OCI-LY7 (cell line): Measurements from ENCODE around the gene GBF1. TPM values are rescaled to one million over a fixed set of nuclear protein-coding genes. Genes with fewer than 3 reads are reported as not detected.

ENCODE experiments used
- BruUV-seq: library from RNA; stranded (reverse); fragments of 400-500 nt; replicated peaks from 2 replicates; lab custom pipeline; 2021; lab: Mats Ljungman, UMichigan
- CTCF ChIA-PET: fragments of 300-600 bp; sonication (Branson Sonifier 250); formaldehyde crosslinking; loops from one replicate; lab custom pipeline; 2022; ENCODE audit warnings: antibody characterized with exemption; ENCODE audit not compliant: unreplicated experiment; lab: Charles Lee
- POLR2A ChIA-PET: fragments of 300-600 bp; sonication (Branson Sonifier 250); formaldehyde crosslinking; loops from one replicate; lab custom pipeline; 2022; ENCODE audit warnings: antibody characterized with exemption; lab: Charles Lee
- DNase-seq: peaks from one replicate; pipeline ENCODE4 v3.0.0-alpha.2; 2015; ENCODE audit warnings: low spot score
- H2AFZ ChIP-seq: fragments of 200-600 bp; sonication (generic), shearing (Covaris generic); 2 replicates; pipeline ENCODE4 v1.6.1; 2014; ENCODE audit warnings: mild to moderate bottlenecking, antibody characterized with exemption, low read length, moderate library complexity
- H3K27ac ChIP-seq: fragments of 200-600 bp; sonication (generic); 2 replicates; pipeline ENCODE4 v1.5.1; 2014; ENCODE audit warnings: mixed run types, low read depth, mild to moderate bottlenecking, moderate library complexity, low read length, inconsistent platforms; ENCODE audit not compliant: poor library complexity, severe bottlenecking
- H3K36me3 ChIP-seq: fragments of 200-600 bp; sonication (generic); 2 replicates; pipeline ENCODE4 v1.6.1; 2014; ENCODE audit warnings: mild to moderate bottlenecking, antibody characterized with exemption, low read length, moderate library complexity, mixed read lengths; ENCODE audit not compliant: insufficient read depth
- H3K4me1 ChIP-seq: fragments of 200-600 bp; sonication (generic); 2 replicates; pipeline ENCODE4 v1.5.1; 2014; ENCODE audit warnings: mild to moderate bottlenecking, low read length; ENCODE audit not compliant: insufficient read depth, poor library complexity, severe bottlenecking
- H3K4me2 ChIP-seq: fragments of 200-600 bp; sonication (generic); 2 replicates; pipeline ENCODE4 v1.6.1; 2014; ENCODE audit warnings: mild to moderate bottlenecking, low read length
- H3K4me3 ChIP-seq: fragments of 200-600 bp; sonication (generic); 2 replicates; pipeline ENCODE4 v1.5.1; 2014; ENCODE audit warnings: mild to moderate bottlenecking, low read depth, low read length; ENCODE audit not compliant: poor library complexity, severe bottlenecking
- H3K79me2 ChIP-seq: fragments of 200-600 bp; sonication (generic); 2 replicates; pipeline ENCODE4 v1.6.1; 2016; ENCODE audit warnings: low read depth, mild to moderate bottlenecking, low read length, moderate library complexity, mixed read lengths; ENCODE audit not compliant: insufficient read depth
- H3K9me2 ChIP-seq: fragments of 200-600 bp; sonication (generic); 2 replicates; pipeline ENCODE4 v1.6.1; 2016; ENCODE audit warnings: mild to moderate bottlenecking, low read length, mixed read lengths; ENCODE audit not compliant: insufficient read depth
- H3K9me3 ChIP-seq: fragments of 200-600 bp; sonication (generic); 2 replicates; pipeline ENCODE4 v1.6.1; 2014; ENCODE audit warnings: mild to moderate bottlenecking, mixed run types, low read length, mixed read lengths
- H4K20me1 ChIP-seq: fragments of 200-600 bp; sonication (generic); 2 replicates; pipeline ENCODE4 v1.6.1; 2014; ENCODE audit warnings: mild to moderate bottlenecking, antibody characterized with exemption, low read length, moderate library complexity, mixed read lengths; ENCODE audit not compliant: insufficient read depth
- CTCF ChIP-seq: fragments of 200-600 bp; sonication (generic); conservative IDR thresholded peaks from 2 replicates; pipeline ENCODE4 v1.5.1; 2014; ENCODE audit warnings: mild to moderate bottlenecking, antibody characterized with exemption, low read length, moderate library complexity, mixed read lengths
- EZH2phosphoT487 ChIP-seq: fragments of 200-600 bp; sonication (generic); IDR thresholded peaks from 2 replicates; pipeline ENCODE4 v1.6.1; 2018; ENCODE audit warnings: low read depth, borderline replicate concordance, mild to moderate bottlenecking, mixed run types, antibody characterized with exemption, low read length, moderate library complexity, mixed read lengths
- intact Hi-C: fragments of 100-400 bp; cut with micrococcal nuclease; formaldehyde crosslinking; loops from one replicate; pipeline ENCODE4 v1.10.0; 2022; ENCODE audit not compliant: unreplicated experiment
- total RNA-seq, 2 experiments: library from RNA; depleted of rRNA in 1 of 2; stranded (reverse); fragments of >200 nt in 1 of 2; shearing (Covaris generic) in 1 of 2; gene quantifications; 2 replicates each; pipeline ENCODE4 v1.2.3, GENCODE V29; 2014 to 2022

Gene GBF1
- total RNA-seq, 2 experiments from 2014 or later, result 17.8 to 33.4 TPM

GRCh38 chr10:102395400-102396316 is 150.3 kb downstream of the GBF1 start, which contains the start of gene NFKB2:
NFKB2 (plus strand) TSS chr10:102395705; CDS start chr10:102395960, 255 bp downstream.
- POLR2A ChIA-PET, result interaction anchor here (0.6 to 1.3 kb wide), 5 partner anchors 36 to 274 kb away, joined by 3 to 4 read pairs (median 3); partner anchors contain the start of genes C10orf95 and CUEDC2
- CTCF ChIA-PET, result interaction anchor here (0.6 kb wide), 2 partner anchors 13 to 177 kb away, joined by 3 read pairs; no protein-coding TSS in a partner anchor
- Histone ChIP-seq H3K4me1 (peaks cover 29% of the 10 kb centered on the region), H3K4me3 (peak within 1 kb of the TSS; percentile 78), H3K9me2 (no peaks in the 10 kb centered on the region), H3K79me2 (peaks cover 9% of the 10 kb centered on the region; the same call in 1 of the 2 replicates), H3K27ac (peak within 1 kb of the TSS; percentile 70), H4K20me1 (no peaks in the 10 kb centered on the region), H3K36me3 (peaks cover 28% of the 10 kb centered on the region), H3K4me2 (peak within 1 kb of the TSS; percentile 84), H2AFZ (peak within 1 kb of the TSS; percentile 73), H3K9me3 (no peaks in the 10 kb centered on the region)
- intact Hi-C loops, result loop anchor here (5.0 kb wide), 2 partner anchors 67 to 228 kb away; no protein-coding TSS in a partner anchor
- TF ChIP-seq EZH2phosphoT487, result no peak
- TF ChIP-seq CTCF, result no peak
- DNase-seq, result peak; percentile 89
- no TSS peak for BruUV-seq

- Histone ChIP-seq H4K20me1 (no peaks in the 10 kb centered on the region), H3K9me3 (no peaks in the 10 kb centered on the region), H3K79me2 (peaks cover 9% of the 10 kb centered on the region; the same call in 1 of the 2 replicates), H3K27ac (peak overlapping the region; percentile 47), H3K9me2 (no peaks in the 10 kb centered on the region), H3K4me1 (peaks cover 29% of the 10 kb centered on the region), H2AFZ (no peak overlapping the region), H3K4me2 (peak overlapping the region; percentile 84), H3K36me3 (peaks cover 35% of the 10 kb centered on the region), H3K4me3 (peak overlapping the region; percentile 78)
- ChIA-PET POLR2A (interaction anchor here (1.0 kb wide), 1 partner anchor 43 kb away, joined by 3 read pairs; no protein-coding TSS in a partner anchor), CTCF (interaction anchor here (0.8 kb wide), 1 partner anchor 691 kb away, joined by 4 read pairs; no protein-coding TSS in a partner anchor)
- TF ChIP-seq CTCF (no peak), EZH2phosphoT487 (no peak)
- DNase-seq, result no peak
- intact Hi-C loops, result loop anchor here (5.0 kb wide), 2 partner anchors 66 to 229 kb away; no protein-coding TSS in a partner anchor
- no TSS peak for BruUV-seq
Observed at GRCh38 chr10:102396317-102396650, 151.0 kb downstream of the GBF1 start.
